Measurements from ENCODE around the gene UBE2D3.

GRCh38 chr4:102849579-102850104, 22.3 kb upstream of the UBE2D3 start:
- TF ChIP-seq POLR2AphosphoS5 (IDR thresholded peaks at IDR 0.05; ENCODE audit: low read depth, low read length) = no peak
- TF ChIP-seq POLR2A (IDR thresholded peaks at IDR 0.05; ENCODE audit: low read depth, low read length) = no peak
- no peak for TF ChIP-seq TAF1 (IDR thresholded peaks at IDR 0.05; ENCODE audit: borderline replicate concordance, low read depth, low read length)
